IPS-20b (cell line): ENCODE data around the gene ROR1.

Source experiments
- H3K27ac ChIP-seq: one replicate; pipeline ENCODE4 v1.5.1; 2013; ENCODE audit warnings: low read length
- H3K27me3 ChIP-seq: 2 replicates; pipeline ENCODE4 v1.6.1; 2013; ENCODE audit warnings: mild to moderate bottlenecking, low read length, inconsistent platforms; ENCODE audit not compliant: insufficient read depth
- H3K36me3 ChIP-seq: 2 replicates; pipeline ENCODE4 v1.6.1; 2013; ENCODE audit warnings: low read depth, mild to moderate bottlenecking, inconsistent platforms, low read length, moderate library complexity; ENCODE audit not compliant: insufficient read depth
- H3K4me1 ChIP-seq: 2 replicates; pipeline ENCODE4 v1.6.1; 2013; ENCODE audit warnings: mild to moderate bottlenecking, control low read depth, inconsistent platforms, low read length, moderate library complexity; ENCODE audit not compliant: insufficient read depth
- H3K4me3 ChIP-seq: 2 replicates; pipeline ENCODE4 v1.5.1; 2013; ENCODE audit warnings: mild to moderate bottlenecking, low read length, inconsistent platforms
- H3K9ac ChIP-seq: 2 replicates; pipeline ENCODE4 v1.6.1; 2013; ENCODE audit warnings: low read depth, mild to moderate bottlenecking, inconsistent platforms, low read length, moderate library complexity
- H3K9me3 ChIP-seq: 2 replicates; pipeline ENCODE4 v1.6.1; 2013; ENCODE audit warnings: mild to moderate bottlenecking, low read depth, low read length, inconsistent platforms; ENCODE audit not compliant: insufficient read depth

The ROR1 gene

GRCh38 chr1:64107632-64108031 is 333.8 kb downstream of the ROR1 start:
- no peaks in the 10 kb centered on the region for H3K27me3 ChIP-seq
- no peak overlapping the region for H3K27ac ChIP-seq
- H3K9ac ChIP-seq, result no peak overlapping the region
- H3K4me3 ChIP-seq, result no peak overlapping the region
- no peaks in the 10 kb centered on the region for H3K9me3 ChIP-seq
- no peaks in the 10 kb centered on the region for H3K36me3 ChIP-seq
- peaks cover 6% of the 10 kb centered on the region; the same call in 1 of the 2 replicates for H3K4me1 ChIP-seq

- Histone ChIP-seq H3K4me3 (no peak overlapping the region), H3K9ac (no peak overlapping the region), H3K4me1 (peaks cover 4% of the 10 kb centered on the region; the same call in 1 of the 2 replicates), H3K36me3 (no peaks in the 10 kb centered on the region), H3K27ac (no peak overlapping the region), H3K9me3 (no peaks in the 10 kb centered on the region), H3K27me3 (no peaks in the 10 kb centered on the region)
Observed at GRCh38 chr1:64110924-64111777, 337.3 kb downstream of the ROR1 start.

- Histone ChIP-seq H3K4me1 (peaks cover 4% of the 10 kb centered on the region; the same call in 1 of the 2 replicates), H3K4me3 (no peak overlapping the region), H3K9ac (no peak overlapping the region), H3K36me3 (no peaks in the 10 kb centered on the region), H3K27me3 (no peaks in the 10 kb centered on the region), H3K27ac (no peak overlapping the region), H3K9me3 (no peaks in the 10 kb centered on the region)
Observed at GRCh38 chr1:64111787-64112186, 338.0 kb downstream of the ROR1 start.

- Histone ChIP-seq H3K4me3 (no peak overlapping the region), H3K27ac (no peak overlapping the region), H3K9me3 (no peaks in the 10 kb centered on the region), H3K36me3 (no peaks in the 10 kb centered on the region), H3K27me3 (no peaks in the 10 kb centered on the region), H3K9ac (no peak overlapping the region), H3K4me1 (peaks cover 4% of the 10 kb centered on the region; the same call in 1 of the 2 replicates)
Observed at GRCh38 chr1:64112281-64112680, 338.5 kb downstream of the ROR1 start.

GRCh38 chr1:64114012-64114525 is 340.3 kb downstream of the ROR1 start:
- H3K4me1 ChIP-seq, result no peaks in the 10 kb centered on the region
- H3K4me3 ChIP-seq, result no peak overlapping the region
- no peaks in the 10 kb centered on the region for H3K9me3 ChIP-seq
- H3K27ac ChIP-seq, result no peak overlapping the region
- no peaks in the 10 kb centered on the region for H3K27me3 ChIP-seq
- no peaks in the 10 kb centered on the region for H3K36me3 ChIP-seq
- H3K9ac ChIP-seq, result no peak overlapping the region

- no peaks in the 10 kb centered on the region for H3K27me3 ChIP-seq
- no peaks in the 10 kb centered on the region for H3K9me3 ChIP-seq
- H3K9ac ChIP-seq, result no peak overlapping the region
- no peaks in the 10 kb centered on the region for H3K4me1 ChIP-seq
- no peak overlapping the region for H3K27ac ChIP-seq
- no peaks in the 10 kb centered on the region for H3K36me3 ChIP-seq
- no peak overlapping the region for H3K4me3 ChIP-seq
Observed at GRCh38 chr1:64116537-64116936, 342.7 kb downstream of the ROR1 start.

- Histone ChIP-seq H3K27me3 (no peaks in the 10 kb centered on the region), H3K4me3 (no peak overlapping the region), H3K4me1 (no peaks in the 10 kb centered on the region), H3K36me3 (no peaks in the 10 kb centered on the region), H3K9ac (no peak overlapping the region), H3K9me3 (no peaks in the 10 kb centered on the region), H3K27ac (no peak overlapping the region)
Observed at GRCh38 chr1:64117492-64117891, 343.7 kb downstream of the ROR1 start.

GRCh38 chr1:64121766-64122385 is 348.1 kb downstream of the ROR1 start:
- H3K9ac ChIP-seq, result no peak overlapping the region
- H3K36me3 ChIP-seq, result no peaks in the 10 kb centered on the region
- H3K27ac ChIP-seq, result no peak overlapping the region
- no peak overlapping the region for H3K4me3 ChIP-seq
- no peaks in the 10 kb centered on the region for H3K27me3 ChIP-seq
- H3K9me3 ChIP-seq, result no peaks in the 10 kb centered on the region
- H3K4me1 ChIP-seq, result no peaks in the 10 kb centered on the region

DNA sequence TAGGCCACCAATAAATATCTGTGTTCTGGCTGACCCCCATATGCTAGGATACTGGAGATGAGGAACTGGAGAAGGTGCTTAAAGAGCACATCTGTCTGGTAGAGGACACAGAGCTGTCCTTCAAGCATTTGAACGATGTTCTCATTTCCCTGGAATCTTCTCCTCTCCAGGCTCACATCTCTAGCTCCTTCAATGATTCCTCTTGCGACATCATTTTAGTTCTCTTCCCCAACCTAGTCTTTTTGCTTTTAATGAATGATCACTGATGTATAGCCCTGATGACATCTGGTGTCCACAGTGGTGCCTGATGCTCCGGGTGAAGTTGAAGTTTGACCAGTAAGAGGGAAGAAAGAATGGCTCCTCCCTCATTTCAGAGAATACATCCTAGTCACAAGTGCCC is 348.8 kb downstream of the ROR1 start:
- no peak overlapping the region for H3K4me3 ChIP-seq
- no peaks in the 10 kb centered on the region for H3K27me3 ChIP-seq
- no peak overlapping the region for H3K9ac ChIP-seq
- no peaks in the 10 kb centered on the region for H3K36me3 ChIP-seq
- no peak overlapping the region for H3K27ac ChIP-seq
- H3K4me1 ChIP-seq, result no peaks in the 10 kb centered on the region
- no peaks in the 10 kb centered on the region for H3K9me3 ChIP-seq

GRCh38 chr1:64124704-64125440 is 351.1 kb downstream of the ROR1 start:
- Histone ChIP-seq H3K4me1 (no peaks in the 10 kb centered on the region; the same call in 1 of the 2 replicates), H3K36me3 (no peaks in the 10 kb centered on the region), H3K27ac (no peak overlapping the region), H3K9ac (no peak overlapping the region), H3K9me3 (no peaks in the 10 kb centered on the region), H3K4me3 (no peak overlapping the region), H3K27me3 (no peaks in the 10 kb centered on the region)

- Histone ChIP-seq H3K9ac (no peak overlapping the region), H3K9me3 (no peaks in the 10 kb centered on the region)
Observed at GRCh38 chr1:64126581-64126980, 352.8 kb downstream of the ROR1 start.

More at GRCh38 chr1:64126581-64126980, 352.8 kb downstream of the ROR1 start:
- H3K27ac ChIP-seq, result no peak overlapping the region
- H3K4me3 ChIP-seq, result no peak overlapping the region
- no peaks in the 10 kb centered on the region for H3K36me3 ChIP-seq
- H3K27me3 ChIP-seq, result no peaks in the 10 kb centered on the region
- H3K4me1 ChIP-seq, result peaks cover 8% of the 10 kb centered on the region; the same call in 1 of the 2 replicates
